Stimulated activated CD4-positive, alpha-beta T cell treated with anti-CD3 and anti-CD28 coated beads, Interleukin-1b, Interleukin-23, amount 100 ng/mL, for 1 hour (primary cell): ENCODE measurements around the gene UTP14A.
"Not testable (repeated sequence)": the region's sequence is repeated elsewhere in the genome, so short reads cannot be mapped to it uniquely, and the experiment has no call there.

Source experiments
- DNase-seq, 2 donors: peaks; one replicate each; pipeline ENCODE4 v3.0.0-alpha.2; 2020; ENCODE audit warnings: low read depth in 2 of 2

Gene UTP14A, protein sequence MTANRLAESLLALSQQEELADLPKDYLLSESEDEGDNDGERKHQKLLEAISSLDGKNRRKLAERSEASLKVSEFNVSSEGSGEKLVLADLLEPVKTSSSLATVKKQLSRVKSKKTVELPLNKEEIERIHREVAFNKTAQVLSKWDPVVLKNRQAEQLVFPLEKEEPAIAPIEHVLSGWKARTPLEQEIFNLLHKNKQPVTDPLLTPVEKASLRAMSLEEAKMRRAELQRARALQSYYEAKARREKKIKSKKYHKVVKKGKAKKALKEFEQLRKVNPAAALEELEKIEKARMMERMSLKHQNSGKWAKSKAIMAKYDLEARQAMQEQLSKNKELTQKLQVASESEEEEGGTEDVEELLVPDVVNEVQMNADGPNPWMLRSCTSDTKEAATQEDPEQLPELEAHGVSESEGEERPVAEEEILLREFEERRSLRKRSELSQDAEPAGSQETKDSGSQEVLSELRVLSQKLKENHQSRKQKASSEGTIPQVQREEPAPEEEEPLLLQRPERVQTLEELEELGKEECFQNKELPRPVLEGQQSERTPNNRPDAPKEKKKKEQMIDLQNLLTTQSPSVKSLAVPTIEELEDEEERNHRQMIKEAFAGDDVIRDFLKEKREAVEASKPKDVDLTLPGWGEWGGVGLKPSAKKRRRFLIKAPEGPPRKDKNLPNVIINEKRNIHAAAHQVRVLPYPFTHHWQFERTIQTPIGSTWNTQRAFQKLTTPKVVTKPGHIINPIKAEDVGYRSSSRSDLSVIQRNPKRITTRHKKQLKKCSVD

DNA sequence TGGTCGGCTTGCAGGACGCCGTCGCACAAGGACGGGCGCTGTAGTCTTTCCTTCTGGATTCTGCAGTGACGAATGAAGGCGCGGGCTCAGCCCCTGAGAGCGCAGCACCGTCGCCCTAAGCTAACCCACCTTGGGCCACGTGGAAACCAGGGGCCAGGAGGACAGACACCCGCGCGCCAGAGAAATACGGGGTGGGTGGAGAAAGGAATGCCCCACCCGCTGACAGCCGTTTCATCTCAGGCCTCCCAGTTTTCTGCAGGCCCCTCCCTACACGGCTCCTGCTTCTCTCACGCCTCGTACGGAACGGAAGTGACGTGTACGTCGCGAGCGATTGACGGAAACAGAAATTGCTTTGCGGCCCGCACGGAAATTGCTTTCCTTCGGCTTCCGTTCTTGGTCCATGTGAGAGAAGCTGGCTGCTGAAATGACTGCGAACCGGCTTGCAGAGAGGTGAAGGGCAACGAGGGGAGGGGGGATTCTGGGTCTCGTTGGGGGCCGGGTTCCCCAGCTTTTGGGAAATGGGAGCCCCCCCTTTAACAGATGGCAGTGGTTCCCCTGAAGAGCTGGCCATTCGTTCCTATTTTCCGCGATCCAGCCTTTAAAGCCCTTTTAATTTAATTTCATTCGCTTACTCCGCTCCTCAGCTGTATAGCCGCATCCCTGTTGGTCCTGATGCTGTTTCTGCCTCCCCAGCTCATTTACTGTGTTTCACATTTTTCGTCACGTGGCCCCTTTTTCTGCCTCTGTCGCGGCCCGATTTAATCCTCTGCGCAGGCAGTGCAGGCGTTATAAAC is at the start of gene UTP14A:
TSS of gene UTP14A (plus strand) at position 378 of the 794 bp plus-strand sequence. CDS start at position 425, 47 bp downstream.
- DNase-seq, result peak; percentile 50 to 53

GRCh38 chrX:129859134-129859533 is 46.8 kb upstream of the UTP14A start:
- DNase-seq, result not testable (repeated sequence)

DNA sequence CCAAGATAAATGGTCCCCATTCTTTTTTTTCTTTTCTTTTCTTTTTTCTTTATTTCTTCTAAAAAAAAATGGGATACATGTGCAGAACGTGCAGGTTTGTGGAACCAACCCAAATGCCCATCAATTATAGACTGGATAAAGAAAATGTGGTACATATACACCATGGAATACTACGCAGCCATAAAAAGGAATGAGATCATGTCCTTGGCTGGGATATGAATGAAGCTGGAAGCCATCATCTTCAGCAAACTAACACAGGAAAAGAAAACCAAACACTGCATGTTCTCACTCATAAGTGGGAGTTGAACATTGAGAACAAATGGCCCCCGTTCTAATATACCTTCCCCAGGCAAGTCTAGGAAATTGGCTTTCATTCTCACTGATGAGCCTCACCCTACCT is 39.6 kb upstream of the UTP14A start:
- not testable (repeated sequence) for DNase-seq

- no peak for DNase-seq
Measured at GRCh38 chrX:129872524-129872923, 33.4 kb upstream of the UTP14A start.

DNA sequence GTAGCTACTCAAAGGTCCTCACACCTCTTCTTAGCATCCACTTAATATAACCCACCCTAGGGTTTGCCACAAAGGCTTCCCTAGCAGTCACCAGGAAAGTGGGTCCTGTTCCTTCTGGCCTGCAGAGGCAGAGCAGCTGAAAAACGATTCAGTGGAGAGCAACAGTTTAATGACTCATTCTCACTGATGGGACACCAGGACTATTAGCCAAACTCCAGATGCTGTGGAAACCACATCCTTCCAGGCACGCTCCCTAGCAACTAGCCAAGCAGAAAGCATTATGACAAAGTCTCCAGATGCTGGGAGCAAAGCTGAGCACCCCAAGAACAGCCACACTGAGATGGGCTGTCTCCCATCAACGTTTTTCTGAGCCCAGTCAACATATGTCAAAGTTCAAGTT is 30.3 kb upstream of the UTP14A start:
- no peak for DNase-seq

GRCh38 chrX:129876771-129877305 is 29.1 kb upstream of the UTP14A start:
- no peak for DNase-seq

GRCh38 chrX:129877401-129877800 is 28.6 kb upstream of the UTP14A start:
- DNase-seq, result no peak

DNA sequence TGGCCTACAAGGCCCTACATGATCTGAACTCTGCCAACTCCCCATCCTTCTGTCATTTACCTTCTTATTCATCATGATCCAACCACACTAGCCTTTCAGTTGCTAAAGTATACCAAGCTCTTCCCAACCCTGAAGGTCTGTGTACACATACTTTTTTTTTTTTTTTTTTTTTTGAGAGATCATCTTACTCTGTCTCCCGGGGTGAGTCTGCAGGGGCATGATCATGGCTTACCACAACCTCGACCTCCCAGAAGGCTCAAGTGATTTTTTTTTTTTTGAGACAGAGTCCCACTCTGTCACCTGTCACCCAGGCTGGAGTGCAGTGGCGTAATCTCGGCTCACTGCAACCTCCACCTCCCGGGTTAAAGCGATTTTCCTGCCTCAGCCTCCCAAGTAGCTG is 5.9 kb upstream of the UTP14A start:
- DNase-seq, result no peak

DNA sequence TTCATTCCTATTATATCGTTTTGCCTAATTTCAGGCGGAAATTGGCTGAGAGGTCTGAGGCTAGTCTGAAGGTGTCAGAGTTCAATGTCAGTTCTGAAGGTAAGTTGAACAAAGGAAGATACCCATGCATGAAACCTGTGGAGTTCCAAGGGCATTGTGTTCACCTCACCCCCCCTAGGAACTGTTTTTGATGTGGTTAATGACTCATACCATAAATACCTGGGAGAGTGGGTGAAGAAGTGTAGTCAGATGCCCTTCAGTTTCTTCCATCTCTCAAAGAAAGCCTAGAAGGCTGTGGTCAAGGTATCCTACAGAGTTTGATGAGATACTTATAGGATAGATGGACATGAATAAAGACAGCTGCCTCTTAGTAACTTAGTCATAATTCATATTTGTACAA is 2.7 kb downstream of the UTP14A start:
- DNase-seq, result no peak

DNA sequence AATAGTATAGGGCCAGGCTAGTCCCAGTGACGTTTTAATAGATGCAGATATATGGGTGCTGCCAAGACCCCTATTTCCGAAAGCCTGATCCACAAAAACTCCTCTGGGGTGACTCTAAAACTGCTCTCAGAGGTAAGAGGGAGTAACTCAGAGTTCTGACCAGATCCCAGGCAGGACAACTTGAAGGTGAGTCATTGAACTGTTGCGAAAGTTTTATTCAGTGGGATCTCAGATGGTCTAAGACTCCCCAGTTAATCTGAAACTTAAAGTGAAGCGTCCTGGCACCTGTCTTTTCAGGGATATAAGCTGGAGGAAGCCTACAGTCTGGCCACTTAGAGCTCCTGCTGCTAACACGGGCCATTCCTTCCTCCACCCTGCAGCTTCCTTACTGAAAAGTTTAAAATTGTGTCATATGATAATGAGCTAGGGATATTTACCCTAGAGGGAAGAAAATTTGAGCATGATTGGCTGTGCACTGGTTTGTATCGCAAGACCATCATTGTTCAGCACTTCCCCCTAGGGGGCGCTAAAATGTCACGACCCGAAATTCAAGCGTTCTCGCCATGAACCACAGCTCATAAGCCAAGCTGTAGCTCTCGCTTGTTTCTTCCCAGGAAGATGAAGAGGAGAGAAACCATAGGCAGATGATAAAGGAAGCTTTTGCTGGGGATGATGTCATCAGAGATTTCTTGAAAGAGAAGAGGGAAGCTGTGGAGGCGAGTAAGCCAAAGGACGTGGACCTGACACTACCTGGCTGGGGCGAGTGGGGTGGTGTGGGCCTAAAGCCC is 19.5 kb downstream of the UTP14A start:
- peak in 1 of 2 donors; percentile 30 for DNase-seq

DNA sequence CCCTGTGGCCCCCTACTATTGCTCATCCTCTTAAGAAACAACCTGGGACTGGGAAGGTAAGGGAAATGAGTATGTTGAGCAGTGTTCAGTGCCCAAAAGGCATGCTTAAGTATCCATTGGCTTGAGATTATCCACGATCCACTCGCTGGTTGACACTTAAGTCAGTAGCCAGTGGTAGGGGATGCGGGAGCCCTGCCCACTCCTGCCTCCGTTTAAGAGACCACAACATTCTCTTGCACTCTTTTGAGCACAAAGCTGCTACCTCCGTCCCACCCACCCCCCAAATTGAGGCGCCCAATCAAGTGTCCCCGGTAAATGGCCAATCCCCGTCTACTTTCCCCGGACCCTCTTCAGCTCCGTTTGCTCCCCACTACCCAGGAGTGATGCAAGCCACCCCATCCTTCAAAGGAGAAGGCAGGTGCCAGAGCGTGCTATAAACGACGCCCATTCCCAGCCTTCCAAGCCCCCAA is 25.0 kb downstream of the UTP14A start:
- DNase-seq, result no peak

DNA sequence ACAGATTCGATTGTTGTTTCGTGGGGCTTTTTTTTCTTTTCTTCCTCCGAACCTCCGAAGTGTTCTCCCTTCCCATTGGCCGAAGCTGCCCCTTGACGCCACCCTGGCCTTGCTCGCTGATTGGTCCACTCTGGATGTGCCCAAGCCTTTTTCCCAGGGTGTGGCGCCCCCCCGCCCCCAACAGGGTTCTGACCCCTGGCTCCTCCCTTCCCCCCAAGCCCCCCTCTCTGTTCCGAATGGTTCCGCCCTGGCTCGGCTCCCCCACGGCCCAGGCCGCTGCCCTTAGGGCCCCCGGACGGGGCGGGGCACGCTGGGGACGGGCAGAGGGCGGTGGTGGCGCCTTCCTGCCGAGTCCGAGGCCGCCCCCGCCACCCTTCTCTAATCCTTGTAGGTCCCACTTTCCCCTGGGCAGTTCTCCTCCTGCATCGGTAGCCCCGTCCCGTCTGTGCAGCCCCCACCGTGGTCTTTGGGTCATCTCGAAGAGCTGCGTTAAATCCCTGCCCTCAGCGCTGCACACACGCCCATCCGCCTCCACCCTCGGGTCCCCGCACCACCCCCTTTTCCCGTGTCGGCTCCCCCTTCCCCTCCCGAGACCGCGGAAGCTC is 25.5 kb downstream of the UTP14A start:
- peak in 1 of 2 donors; percentile 16 for DNase-seq

GRCh38 chrX:129932016-129932820 is 26.3 kb downstream of the UTP14A start:
- peak; percentile 34 to 62 for DNase-seq

GRCh38 chrX:129932821-129933321 is 26.9 kb downstream of the UTP14A start:
- DNase-seq, result no peak

GRCh38 chrX:129933700-129934099 is 27.7 kb downstream of the UTP14A start:
- no peak for DNase-seq

DNA sequence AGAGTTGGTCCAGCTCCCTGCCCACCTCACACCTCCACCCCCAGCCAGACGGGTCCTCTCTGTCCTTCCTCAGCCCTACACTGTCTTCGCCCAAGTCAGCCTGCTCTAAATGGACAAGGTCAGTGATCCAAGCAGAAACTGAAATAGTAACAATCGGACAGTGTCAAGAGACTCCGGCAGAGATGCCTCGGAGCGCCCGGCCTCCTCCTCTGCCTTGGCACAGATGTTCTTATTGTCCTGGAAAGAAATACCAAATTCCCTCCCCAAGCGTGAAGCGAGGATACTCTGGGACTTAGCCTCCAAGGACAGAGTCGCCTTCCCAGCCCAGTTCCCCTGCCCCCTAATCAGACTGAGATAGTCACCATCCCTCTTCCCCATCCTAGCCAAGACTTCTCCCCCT is 28.5 kb downstream of the UTP14A start:
- no peak for DNase-seq

GRCh38 chrX:129934952-129935351 is 29.0 kb downstream of the UTP14A start:
- no peak for DNase-seq

DNA sequence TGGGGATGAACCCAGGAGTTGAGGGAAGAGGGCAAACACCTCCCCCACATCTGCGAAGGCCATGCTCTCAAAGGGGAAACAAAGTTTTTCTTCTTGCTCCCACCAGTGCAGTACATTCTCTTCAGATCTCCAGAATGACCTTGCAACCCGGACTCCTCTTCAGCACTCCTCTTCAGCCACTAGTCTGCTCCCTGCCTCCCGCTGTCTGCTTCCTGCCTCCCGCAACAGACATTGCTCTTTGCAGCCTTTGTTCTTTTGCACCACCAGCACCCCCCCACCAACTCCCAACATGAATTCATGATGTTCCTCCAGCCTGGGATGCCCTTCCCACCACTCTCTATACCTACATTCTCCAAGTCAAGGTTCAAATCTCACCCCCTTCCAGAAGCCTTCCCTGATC is 32.1 kb downstream of the UTP14A start:
- DNase-seq, result no peak

DNA sequence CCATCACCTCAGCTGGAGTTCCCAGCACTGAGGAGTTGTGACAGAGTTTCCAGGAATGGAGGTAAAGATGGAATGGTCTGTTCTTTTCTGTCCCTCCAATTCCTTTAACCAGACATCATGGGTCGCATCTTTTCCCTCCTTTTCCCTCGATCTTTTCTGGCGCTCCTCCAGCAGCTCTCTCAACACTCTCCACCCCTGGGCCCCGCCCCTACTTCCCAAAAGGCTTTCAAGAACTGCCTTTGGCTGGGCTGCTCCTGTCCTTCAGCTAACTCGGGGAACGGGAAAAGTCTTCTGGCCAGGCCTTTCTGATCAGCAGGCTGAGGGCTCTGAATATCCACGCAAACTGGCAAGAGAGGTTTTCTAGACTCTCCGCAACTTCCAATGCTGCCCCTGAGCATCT is 34.0 kb downstream of the UTP14A start:
- DNase-seq, result no peak
